ENCODE results near the gene YTHDC2.

- TF ChIP-seq, protein P1, sequence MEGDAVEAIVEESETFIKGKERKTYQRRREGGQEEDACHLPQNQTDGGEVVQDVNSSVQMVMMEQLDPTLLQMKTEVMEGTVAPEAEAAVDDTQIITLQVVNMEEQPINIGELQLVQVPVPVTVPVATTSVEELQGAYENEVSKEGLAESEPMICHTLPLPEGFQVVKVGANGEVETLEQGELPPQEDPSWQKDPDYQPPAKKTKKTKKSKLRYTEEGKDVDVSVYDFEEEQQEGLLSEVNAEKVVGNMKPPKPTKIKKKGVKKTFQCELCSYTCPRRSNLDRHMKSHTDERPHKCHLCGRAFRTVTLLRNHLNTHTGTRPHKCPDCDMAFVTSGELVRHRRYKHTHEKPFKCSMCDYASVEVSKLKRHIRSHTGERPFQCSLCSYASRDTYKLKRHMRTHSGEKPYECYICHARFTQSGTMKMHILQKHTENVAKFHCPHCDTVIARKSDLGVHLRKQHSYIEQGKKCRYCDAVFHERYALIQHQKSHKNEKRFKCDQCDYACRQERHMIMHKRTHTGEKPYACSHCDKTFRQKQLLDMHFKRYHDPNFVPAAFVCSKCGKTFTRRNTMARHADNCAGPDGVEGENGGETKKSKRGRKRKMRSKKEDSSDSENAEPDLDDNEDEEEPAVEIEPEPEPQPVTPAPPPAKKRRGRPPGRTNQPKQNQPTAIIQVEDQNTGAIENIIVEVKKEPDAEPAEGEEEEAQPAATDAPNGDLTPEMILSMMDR (IDR thresholded peaks at IDR 0.05): no peak
- no peak for TF ChIP-seq POLR2AphosphoS5 (IDR thresholded peaks at IDR 0.05)
- no peak for TF ChIP-seq POLR2A (IDR thresholded peaks at IDR 0.05)
Measured at GRCh38 chr5:113634957-113635356, 121.5 kb downstream of the YTHDC2 start.
